NCI-H187 (cell line): ENCODE results near the gene ALKBH4.
"Not testable (repeated sequence)": the region's sequence is repeated elsewhere in the genome, so short reads cannot be mapped to it uniquely, and the experiment has no call there.

Experiments
- DNase-seq, 2 experiments: peaks; one replicate each; lab custom pipeline; 2025; lab: John Stamatoyannopoulos, UW

The ALKBH4 gene

DNA sequence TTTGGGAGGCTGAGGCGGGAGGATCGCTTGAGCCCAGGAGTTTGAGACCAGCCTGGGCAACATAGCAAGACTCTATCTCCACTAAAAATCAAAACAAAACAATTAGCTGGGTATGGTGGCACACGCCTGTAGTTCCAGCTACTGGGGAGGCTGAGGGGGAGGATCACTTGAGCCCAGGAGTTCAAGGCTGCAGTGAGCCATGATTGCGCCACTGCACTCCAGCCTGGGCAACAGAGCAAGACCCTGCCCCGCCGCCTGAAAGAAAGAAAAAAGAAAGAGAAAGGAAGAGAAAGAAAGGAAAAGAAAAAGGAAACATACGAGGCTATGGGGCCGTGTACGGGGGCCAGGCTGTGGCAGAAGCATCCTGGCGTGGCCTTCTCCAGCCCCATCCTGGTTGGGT, 9.7 kb downstream of the ALKBH4 start:
- DNase-seq = not testable (repeated sequence)

DNA sequence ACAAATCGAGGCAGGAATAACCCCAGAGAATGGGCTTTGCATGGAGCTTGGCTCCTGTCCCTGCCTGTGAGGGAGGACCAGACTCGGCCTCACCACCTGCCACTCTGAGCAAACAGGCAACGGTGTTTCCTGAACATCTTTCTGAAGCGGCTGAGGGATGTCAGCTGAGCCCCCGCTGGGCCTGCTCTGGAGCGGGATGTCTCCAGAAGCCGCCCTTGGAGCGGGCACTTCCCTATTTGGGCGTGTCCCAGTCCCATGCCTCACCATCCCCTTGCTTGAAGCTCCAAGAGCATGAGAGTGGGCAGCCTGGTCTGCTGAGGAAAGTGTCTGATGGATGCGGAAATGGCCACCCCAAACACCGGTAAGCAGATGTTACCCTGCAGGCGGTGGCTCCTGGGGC, 10.2 kb downstream of the ALKBH4 start:
- DNase-seq = no peak

GRCh38 chr7:102453319-102453718, 11.3 kb downstream of the ALKBH4 start:
- DNase-seq = peak; percentile 25 to 40

DNA sequence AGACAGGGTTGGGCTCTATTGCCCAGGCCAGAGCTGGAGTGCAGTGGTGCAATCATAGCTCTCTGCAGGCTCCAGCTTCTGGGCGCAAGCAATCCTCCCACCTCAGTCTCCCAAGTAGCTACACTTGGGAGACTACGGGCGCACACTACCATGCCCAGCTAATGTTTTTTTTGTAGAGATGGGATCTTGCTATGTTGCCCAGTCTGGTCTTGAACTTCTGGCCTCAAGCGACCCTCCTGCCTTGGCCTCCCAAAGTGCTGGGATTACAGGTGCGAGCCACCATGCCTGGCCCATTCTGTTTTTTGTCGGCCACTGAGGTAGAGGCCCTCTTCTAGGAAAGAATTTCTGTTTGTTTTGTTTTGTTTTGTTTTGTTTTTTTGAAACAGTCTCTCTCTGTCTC, 12.2 kb downstream of the ALKBH4 start:
- no peak for DNase-seq

DNA sequence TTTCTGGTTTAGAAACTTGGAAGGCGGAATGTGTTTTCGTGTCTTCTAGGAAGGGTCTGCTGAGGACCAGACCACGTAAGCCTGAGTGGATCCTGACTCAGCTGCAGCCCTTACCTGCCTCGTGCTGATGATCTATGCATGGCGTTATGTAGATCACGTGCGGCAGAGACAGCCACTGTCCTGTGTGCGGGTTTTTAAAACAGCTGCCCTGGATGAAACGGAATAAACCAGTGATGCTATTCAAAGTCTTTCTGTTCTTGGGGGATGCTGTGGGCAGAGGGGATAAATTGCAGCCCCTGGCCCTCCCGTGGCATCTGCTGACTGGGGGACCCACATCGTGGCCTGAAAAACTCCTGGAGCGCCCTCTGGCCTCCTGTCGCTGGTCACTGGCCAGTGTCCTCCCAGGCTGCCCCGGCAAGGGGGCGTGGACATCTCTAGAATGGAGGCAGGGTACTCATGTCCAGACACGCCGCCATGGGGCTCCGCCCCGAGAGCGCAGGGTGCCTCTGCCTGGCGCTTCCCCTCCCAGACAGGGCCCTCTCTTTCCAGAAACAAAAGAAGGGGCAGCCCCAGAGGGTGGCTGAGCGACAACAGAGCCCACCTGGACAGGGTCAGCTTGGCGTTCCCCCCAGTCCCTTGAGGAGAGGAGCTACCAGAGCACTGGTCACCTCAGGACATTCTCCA, 13.2 kb downstream of the ALKBH4 start:
- no peak for DNase-seq

- DNase-seq = no peak
Observed at GRCh38 chr7:102450242-102450641, 14.4 kb downstream of the ALKBH4 start.

GRCh38 chr7:102449136-102449535, 15.5 kb downstream of the ALKBH4 start:
- DNase-seq = no peak

DNA sequence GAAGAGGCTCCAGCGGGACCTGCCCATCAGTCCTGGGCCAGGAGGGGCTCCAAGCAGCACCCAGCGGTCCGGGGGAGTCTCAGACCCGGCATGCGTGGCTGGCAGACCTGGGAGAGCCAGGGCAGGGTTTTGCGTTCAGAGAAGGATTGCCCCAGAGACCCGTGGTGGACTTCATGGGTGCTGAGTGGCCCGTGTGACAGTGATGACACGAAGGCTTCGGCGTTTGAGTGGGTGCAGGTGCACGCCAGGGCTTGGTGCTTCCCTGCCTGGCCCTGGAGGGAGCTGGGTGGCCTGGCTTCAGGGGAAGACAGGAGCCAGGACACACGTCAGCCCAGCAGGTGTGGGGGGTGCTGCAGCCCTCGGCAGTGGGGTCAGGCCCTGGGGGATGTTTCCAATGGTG, 17.4 kb downstream of the ALKBH4 start:
- DNase-seq = no peak

GRCh38 chr7:102446387-102447156, 18.1 kb downstream of the ALKBH4 start:
- no peak for DNase-seq

- no peak for DNase-seq
Observed at GRCh38 chr7:102445674-102446071, 19.0 kb downstream of the ALKBH4 start.

DNA sequence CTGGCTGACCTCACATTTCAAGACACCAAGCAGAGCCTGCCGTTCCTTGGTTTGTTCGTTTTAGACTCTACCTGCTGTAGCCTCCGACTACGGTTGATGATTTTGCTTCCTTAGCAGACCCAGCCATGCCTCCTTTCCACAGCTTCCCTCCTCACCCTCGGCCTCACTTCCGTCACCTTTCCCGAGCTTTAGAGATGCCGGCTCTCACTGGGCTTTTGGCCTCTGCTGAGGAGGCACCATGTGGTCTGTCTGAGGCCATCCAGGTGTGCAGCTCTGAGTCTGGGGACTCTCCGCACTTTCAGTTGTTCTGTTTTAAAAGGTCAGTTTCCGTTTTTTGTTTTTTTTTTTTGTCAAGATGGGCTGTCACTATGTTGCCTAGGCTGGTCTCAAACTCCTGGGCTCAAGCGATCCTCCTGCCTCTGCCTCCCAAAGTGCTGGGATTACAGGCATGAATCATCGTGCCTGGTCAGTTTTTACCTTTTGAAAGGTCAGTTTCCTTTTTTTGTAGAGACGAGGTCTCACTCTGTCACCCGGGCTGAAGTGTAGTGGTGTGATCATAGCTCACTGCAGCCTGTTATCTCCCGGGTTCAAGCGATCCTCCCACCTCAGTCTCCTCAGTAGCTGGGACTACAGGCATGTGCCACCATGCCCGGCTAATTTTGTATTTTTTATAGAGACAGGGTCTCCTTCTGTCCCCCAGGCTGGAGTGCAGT, 19.5 kb downstream of the ALKBH4 start:
- no peak for DNase-seq

GRCh38 chr7:102439963-102440795, 24.5 kb downstream of the ALKBH4 start:
- no peak for DNase-seq

DNA sequence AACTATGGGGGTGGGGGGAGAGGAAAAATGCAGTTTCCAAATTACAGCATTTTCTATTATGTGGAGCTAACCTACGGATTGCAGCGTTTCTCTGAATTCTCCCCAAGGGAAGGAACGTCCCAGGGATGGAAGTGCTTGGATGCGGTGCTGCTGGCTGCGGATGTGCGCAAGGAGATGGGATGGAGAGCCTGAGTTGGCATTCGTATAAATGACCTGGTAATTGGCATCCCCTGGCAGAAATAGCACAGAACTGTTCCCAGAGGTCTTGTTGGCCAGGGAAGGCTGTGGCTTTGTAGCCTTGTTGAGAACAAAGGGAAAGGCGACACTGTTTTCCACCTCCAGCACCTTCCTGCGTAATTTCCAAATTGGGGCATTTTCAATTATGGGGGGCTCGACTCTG, 28.5 kb downstream of the ALKBH4 start:
- no peak for DNase-seq

- DNase-seq = no peak
Observed at GRCh38 chr7:102434039-102434486, 30.6 kb downstream of the ALKBH4 start.

- peak in 1 of 2 experiments; percentile 45 for DNase-seq
Observed at GRCh38 chr7:102433219-102434038, 31.2 kb downstream of the ALKBH4 start, which contains the start of gene ORAI2. Gene ORAI2 (plus strand): TSS chr7:102433575. CDS start chr7:102438957, 5,382 bp downstream.

- DNase-seq = no peak
Observed at GRCh38 chr7:102432442-102433218, 32.0 kb downstream of the ALKBH4 start.

DNA sequence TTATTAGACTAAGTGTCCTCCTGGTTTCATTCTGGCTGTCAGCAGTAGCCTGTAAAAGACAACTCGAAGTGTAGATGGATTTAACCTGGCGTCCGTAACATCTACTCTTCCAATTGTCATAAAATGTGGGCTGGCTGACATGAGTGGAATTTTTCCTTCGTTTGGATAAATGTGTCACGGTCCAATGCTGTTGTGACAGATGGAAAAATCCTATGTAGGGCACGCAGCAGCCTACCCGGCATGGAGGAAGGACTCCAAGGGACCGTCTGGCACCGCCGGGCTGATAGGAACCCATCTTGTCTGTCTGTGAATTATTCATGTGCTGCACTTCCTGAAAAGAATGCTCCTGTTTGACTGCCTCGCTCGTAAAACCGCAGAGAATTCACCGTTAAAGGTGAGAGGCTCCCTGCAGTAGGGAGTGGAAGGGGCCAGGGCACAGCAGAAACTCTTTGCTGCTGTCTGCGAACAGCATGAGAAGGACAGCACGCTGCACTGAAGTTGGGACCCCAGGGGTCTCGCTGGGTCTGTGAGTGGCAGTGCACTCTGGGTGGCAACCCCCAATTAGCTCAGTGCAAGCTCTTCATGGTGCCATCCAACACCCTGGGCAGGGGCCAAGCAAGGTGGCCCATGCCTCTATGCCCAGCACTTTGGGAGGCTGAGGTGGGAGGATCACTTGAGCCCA, 32.9 kb downstream of the ALKBH4 start:
- DNase-seq = peak; percentile 77 to 83

- DNase-seq = no peak
Observed at GRCh38 chr7:102429141-102429899, 35.3 kb downstream of the ALKBH4 start.

DNA sequence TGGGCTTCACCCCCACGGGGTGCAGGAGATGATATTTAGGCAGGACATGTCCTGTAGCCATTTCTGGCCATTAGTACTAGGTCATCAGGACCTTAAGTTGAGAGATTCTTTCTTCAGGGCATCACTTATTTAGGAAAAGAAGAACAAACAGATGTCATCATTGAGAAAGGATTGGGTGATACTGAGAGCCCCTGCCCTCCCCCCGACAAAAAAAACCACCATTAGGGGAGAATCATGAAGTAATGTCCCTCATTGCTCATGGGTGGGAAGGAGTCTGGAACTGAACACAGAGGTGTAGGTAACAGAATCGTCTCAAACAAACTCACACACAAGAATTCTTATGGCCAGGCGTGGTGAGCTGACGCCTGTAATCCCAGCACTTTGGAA, 37.7 kb downstream of the ALKBH4 start:
- DNase-seq = no peak
